B cell (primary cell): ENCODE data around the gene SLC25A29.

ENCODE experiments used
- EZH2 ChIP-seq: IDR thresholded peaks from 2 replicates; pipeline ENCODE4 v1.6.1; 2012; ENCODE audit warnings: borderline replicate concordance, low read depth, mild to moderate bottlenecking, moderate library complexity, low read length; ENCODE audit not compliant: insufficient read depth, poor library complexity, severe bottlenecking
- TF ChIP-seq, protein P1 (sequence below): fragments of 200-600 bp; IDR thresholded peaks from one replicate; pipeline ENCODE4 v1.8.0; 2022; ENCODE audit warnings: antibody characterized with exemption, mild to moderate bottlenecking

DNA sequence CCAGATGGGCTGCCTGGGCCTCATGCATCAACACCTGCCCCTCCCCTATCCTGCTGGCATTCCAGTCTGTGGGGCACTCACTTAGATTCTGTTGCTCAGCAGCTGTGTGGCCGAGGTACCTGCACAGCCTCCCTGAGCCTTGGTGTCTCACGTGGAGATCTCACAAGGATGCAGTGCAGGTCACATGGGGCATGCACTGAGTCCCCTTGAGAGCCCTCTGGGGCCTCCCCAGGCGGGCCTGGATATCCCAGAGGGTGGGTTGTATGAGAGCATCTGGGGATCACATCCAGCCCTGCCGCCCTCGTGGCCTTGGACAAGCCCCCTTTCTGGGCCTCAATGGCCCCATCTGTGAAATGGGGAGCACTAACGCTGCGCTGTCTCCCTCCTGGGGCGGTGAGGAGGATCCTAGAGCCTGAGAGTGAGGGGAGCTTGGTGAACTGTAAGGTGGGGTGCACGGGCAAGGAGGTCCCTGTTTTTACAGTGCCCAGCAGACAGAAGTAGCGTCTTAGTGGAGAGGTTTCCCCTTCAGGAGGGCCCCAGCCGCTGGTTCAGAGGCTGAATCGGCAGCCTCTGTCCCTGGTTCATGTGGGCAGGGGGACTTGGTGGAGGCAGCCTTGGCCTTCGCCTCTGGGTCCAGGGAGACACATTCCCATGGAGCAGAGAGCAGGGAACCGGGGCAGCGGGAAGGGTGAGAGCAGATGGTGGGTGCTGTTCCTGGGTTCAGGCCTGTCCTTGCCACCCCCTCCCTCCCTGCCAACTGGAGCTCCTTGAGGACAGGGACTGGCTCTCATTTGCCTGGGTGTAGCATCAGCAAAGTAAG, 16.1 kb upstream of the SLC25A29 start:
- TF ChIP-seq, protein P1, sequence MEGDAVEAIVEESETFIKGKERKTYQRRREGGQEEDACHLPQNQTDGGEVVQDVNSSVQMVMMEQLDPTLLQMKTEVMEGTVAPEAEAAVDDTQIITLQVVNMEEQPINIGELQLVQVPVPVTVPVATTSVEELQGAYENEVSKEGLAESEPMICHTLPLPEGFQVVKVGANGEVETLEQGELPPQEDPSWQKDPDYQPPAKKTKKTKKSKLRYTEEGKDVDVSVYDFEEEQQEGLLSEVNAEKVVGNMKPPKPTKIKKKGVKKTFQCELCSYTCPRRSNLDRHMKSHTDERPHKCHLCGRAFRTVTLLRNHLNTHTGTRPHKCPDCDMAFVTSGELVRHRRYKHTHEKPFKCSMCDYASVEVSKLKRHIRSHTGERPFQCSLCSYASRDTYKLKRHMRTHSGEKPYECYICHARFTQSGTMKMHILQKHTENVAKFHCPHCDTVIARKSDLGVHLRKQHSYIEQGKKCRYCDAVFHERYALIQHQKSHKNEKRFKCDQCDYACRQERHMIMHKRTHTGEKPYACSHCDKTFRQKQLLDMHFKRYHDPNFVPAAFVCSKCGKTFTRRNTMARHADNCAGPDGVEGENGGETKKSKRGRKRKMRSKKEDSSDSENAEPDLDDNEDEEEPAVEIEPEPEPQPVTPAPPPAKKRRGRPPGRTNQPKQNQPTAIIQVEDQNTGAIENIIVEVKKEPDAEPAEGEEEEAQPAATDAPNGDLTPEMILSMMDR, result no peak
- TF ChIP-seq EZH2, result no peak
